Suppressor macrophage treated with lipopolysaccharide for 4 hours (primary cell): ENCODE data around the gene IQSEC3.
"Not testable (repeated sequence)": the region's sequence is repeated elsewhere in the genome, so short reads cannot be mapped to it uniquely, and the experiment has no call there.

Experiments used
- DNase-seq: peaks from one replicate; pipeline ENCODE4 v3.0.0-alpha.2; 2020

IQSEC3 gene

DNA sequence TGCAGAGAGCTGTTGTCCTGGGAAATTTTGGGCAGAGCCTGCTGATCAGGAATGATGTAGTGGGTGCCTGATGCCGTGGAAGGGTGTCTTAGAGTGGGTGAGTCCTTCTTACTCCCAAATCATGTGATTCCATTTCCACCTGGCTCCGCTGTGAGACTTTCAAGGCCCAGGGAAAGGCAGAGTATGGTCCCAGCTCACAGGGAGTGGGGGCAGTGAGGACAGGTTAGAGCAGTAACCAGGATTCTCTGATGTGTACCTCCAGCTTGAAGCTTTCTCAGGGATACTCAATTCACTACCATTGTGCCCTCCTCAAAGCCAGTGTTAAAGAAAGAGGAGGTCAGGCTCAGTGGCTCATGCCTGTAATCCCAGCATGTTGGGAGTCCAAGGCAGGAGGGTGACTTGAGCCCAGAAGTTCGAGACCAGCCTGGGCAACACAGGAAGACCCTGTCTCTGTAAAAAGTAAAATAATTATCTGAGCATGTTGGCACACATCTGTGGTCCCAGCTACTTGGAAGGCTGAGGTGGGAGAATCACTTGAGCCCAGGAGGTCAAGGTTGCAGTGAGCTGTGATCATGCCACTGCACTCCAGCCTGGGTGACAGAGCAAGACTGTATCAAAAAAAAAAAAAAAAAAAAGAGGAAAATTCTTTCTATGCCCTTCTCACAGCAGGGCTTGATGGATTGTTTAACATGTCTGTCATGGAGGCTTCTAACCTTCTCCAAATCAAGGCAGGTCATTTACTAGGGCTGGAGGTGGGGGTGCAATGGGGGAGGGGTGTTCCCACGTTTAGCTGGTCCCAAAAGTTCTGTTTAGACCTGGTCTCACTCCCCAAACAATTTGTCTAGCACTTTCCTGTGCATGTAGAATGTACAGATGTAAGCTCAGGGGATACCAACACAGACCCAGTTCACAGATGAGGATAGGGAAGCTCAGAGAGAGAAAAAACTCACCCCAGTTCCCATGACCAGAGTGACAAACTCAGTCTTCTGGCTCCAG lies 12.5 kb upstream of the IQSEC3 start:
- DNase-seq: no peak

DNA sequence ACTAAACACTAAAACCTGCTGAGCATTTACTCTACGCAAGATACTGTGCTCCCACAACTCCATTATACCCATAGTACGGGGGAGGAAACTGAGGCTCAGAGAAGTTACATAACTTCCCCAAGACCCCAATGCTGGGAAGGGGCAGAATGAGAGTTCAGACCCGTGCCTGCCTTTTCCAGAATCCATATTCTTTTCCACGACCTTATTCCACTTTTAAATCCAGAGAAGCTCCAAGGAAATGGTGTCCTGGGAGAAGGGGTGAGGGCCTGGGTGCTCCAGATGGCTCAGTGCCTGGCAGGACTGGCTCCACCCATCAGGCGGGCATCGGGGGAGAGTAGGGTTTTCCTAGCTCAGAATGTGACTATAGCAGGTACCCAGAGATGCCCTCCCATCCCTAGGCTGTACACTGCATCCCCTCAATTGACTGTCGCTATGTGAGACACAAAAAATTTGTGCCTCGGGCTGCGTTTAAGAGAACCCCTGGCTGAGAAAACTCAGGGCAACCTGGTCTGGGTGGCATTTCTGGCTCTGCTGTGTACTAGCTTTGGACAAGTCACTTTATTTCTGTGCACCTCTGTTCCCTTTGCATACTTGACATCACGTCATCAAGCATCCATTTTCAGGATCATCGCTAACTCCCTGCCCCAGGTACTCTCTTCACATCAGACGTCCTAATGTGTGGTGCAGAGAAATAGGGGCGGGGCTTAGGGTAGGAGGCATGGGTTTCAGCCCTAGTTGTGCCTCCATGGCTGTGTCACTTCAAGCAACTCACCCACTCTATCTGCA lies 11.6 kb upstream of the IQSEC3 start:
- DNase-seq: no peak

DNA sequence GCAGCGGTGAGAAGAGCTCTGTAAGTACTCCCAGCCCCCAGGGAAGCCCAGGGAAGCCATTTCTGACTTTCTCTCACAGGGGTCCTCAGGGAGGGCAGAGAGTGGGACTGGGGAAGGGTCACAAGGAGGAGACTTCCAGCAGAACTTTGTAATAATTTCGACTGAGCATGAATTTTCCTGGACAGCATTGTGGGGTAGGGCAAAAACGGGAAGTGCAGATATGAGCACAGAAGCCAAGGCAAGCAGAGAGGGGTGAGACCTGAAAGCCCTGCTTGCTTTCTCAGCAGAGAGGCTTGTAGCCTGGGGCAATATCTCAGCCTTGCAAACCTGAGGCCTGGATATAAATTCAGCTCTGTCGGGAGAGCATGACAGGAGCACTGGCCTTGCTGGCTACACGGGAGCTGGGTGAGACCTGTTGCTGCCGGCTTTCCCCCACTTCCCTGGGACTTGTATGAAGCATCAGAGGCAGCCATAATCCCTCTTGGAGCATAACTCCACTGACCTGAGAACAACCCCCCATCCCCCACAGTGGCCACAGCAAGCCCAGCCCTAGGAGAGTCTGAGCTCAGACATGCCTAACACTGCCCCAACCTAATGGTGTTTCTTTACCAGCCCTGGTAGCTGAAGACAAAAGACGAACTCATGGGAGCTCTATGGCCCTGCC lies 9.8 kb upstream of the IQSEC3 start:
- no peak for DNase-seq

DNA sequence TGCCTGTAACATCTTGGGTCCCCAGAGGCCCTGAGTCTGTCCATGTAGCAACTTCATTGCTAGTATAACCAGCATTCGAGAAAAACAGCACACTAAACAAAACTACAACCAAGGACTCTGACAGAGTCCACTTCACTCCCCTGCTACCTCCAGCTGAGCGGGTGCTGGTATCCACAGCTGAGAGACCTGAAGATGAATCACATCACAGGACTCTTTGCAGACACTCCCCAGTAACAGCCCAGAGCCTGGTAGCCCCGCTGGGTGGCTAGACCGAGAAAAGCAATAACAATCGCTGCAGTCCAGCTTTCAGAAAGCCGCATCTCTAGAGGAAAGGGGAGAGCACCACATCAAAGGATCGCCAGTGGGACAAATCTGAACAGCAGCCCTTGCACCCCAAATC lies 9.0 kb upstream of the IQSEC3 start:
- DNase-seq: no peak

DNA sequence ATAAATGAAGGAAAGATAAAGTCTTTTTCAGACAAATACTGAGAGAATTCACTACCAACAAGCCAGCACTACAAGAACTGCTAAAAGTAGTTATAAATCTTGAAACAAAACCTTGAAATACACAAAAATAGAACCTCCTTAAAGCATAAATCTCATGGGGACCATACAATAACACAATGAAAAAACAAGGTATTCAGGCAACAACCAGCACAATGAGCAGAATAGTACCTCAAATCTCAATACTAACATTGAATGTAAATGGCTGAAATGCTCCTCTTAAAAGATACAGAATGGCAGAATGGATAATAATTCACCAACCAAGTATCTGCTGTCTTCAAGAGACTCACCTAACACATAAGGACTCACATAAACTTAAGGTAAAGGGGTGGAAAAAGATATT lies 7.7 kb upstream of the IQSEC3 start:
- no peak for DNase-seq

DNA sequence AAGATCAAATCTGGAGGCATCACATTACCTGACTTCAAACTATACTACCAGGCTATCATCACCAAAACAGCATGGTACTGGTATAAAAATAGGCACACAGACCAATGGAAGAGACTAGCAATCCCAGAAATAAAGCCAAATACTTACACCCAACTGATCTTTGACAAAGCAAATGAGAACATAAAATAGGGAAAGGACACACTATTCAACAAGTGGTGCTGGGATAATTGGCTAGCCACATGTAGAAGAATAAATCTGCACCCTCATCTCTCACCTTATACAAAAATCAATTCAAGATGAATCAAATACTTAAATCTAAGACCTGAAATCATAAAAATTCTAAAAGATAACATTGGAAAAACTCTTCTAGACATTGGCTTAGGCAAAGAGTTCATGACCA lies 4.7 kb upstream of the IQSEC3 start:
- DNase-seq: not testable (repeated sequence)

DNA sequence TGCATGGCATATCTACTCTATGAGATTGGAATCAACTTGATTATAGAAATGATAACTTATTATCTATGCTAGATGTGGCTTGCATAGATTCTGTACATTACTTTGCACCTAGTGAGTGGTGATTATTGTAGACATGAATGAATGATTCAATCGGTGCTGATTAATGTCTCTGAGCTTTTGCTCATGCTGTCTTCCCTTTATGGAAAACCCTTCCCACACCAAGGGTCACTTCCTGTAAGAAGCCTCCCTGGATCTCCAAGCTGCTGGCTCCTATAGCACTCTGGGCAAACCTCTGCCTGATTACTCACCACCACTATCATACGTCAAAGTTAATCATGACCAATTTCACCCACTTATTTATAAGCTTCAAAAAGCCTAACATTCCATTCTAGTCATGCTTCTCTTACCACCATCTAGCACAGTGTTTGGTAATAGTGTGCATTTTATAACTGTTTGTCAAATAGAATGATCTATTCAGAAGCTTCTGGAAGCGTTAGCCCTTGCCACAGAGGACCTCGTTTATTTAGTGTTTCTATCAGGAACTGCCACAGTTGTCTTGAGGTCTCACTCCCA lies 990 bp upstream of the IQSEC3 start:
- DNase-seq: peak; percentile 53

DNA sequence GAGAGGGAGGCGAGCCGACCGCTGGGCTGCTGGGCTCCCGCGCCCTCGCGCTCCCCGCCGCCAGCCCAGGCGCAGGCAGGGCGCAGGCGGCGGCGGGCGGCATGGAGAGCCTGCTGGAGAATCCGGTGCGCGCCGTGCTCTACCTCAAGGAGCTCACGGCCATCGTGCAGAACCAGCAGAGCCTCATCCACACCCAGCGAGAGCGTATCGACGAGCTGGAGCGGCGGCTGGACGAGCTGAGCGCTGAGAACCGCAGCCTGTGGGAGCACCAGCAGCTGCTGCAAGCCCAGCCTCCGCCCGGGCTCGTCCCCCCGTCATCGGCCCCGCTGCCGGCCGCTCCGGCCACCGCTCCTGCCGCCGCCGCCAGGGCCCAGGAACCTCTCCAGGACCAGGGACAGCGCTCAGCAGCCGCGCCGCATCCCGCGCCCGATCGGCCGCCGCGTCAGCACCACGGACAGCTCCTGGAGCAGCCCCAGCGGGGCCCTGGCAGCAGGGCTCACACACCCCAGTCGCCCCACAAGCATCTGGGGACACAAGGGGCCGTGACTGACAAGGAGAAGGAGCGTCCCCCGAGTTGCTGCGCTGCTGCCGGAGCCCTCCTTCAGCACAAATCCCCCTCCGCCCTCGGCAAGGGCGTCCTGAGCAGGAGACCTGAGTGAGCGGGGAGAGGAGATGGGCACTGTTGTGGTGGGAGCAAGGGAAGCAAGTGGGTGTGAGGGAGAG lies 376 bp downstream of the IQSEC3 start:
- not testable (repeated sequence) for DNase-seq

DNA sequence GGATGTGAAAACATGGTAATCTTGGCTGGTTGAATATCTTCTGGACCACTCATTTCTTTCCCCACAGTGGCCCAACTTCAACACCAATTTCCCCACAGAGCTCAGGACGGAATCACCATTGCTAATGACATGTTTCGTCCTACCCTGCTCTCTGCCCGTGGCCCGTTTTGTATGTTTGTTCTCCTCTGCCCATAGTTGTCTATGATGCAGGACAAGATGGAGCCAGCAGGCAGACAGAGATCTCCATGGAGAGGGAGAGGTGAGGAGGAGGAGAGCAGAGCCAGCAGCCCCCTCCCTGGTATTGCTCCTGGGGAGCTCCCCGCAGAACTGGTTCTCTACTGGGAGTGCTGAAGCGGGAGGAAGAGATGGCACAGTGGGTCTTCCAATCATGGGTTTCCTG lies 3.1 kb downstream of the IQSEC3 start:
- DNase-seq: not testable (repeated sequence)

DNA sequence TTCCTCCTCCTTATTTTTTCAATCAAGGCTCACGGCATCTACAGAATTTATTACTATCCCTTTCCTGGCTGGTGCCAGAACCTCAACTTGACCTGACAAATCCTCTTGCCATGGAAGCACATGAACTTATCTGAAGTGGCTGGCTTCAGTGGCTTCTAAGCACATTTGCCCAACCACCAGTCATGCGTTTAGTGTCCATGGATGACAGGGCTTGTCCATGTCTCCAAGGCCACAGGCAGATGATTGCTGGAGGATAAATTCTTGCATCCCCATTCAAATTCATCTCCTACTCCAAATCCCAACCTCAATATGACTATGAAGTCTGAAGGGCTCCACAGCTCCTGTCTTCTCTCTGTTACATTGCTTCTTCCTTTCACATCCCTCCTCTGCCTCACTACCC lies 4.0 kb downstream of the IQSEC3 start:
- not testable (repeated sequence) for DNase-seq

DNA sequence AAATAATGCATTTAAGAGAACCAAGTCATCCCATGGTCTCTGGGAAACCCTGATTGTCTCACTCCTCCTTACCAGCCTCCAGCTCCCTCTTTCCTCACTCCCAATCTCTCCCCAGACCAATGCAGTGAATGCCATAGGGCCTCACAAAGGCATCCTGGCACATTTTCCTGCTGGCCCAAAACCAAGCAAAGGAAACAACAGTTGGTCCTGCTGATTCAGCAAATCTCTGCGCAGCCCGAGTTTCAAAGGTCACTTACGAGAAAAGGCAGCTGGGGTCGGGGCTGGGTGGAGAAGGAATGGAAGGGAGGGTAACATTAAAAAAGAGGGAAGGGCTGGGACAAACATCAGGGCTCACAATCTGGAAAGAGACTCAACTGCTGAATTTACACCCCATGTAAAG lies 5.5 kb downstream of the IQSEC3 start:
- DNase-seq: not testable (repeated sequence)

DNA sequence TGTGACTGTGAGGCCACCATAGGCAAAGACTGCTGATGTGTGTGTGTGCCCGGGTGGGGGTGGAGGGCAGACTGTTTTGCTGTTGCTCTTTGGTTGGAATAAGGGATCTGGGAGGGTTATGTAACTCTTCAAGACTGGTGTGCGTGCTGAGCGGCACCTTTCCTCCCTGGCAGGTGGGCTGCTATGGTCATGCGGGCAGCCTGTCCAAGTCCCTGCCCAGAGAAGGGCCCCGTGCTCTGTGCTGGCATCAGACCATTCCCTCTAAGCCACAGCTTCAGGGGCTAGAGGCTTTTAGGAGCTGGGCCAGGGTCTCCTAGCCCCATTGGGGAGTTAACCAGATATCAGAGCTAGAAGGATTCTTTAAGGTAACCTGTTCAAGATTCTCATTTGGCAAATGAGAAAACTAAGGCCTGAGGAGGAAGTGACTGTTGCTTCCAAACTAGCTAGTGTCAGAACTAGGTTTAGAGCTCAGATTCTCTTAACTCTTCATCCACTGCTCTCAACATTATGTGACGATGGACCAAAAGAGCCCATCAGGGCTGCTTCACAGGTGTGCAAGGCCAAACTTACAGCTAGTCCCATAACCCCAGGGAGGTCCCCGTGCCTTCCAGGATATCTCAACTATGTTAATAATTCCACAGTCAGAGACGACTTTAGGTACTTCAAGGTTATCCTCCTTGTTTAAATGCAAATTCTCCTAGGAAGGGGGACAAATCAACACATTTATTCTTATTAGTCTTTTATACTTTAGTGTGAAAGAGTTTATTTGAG lies 8.0 kb downstream of the IQSEC3 start:
- not testable (repeated sequence) for DNase-seq

DNA sequence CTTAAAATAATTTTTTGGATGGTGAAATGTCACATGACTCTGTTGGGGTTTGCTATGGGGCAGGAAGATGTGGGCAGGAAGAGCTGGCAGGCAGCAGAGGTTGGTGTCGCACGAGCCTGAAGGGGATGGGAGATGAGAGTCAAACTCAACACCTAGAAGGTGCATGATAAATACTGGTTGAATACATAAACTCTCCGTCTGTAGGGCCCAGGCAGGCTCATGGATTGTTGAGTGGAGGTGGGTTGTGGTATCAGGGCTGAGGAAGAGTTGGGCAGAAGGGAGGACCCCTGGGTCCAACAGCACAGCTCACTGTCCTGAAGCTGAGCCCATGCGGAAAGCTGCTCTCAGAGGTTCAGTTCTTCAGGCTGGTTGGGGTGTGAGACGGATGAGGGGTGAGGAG lies 9.0 kb downstream of the IQSEC3 start:
- not testable (repeated sequence) for DNase-seq

DNA sequence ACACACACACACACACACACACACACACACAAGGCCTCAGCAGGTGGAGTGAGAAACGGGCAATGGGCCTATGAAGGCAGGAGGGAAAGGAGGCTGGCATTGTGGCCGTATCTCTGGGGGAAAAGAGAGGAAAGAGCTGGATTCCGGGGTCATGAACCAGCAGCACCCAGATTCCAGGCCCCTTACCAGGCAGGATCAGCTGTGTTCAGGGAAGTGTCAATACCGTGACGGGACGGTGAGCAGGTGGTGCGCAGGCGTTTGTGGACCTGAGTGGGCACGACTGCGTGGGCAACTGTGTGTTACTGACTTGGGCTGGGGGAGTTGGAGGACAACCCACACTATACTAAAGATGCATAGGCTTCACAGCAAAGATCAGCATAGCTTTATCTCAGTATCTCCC lies 9.5 kb downstream of the IQSEC3 start:
- not testable (repeated sequence) for DNase-seq

DNA sequence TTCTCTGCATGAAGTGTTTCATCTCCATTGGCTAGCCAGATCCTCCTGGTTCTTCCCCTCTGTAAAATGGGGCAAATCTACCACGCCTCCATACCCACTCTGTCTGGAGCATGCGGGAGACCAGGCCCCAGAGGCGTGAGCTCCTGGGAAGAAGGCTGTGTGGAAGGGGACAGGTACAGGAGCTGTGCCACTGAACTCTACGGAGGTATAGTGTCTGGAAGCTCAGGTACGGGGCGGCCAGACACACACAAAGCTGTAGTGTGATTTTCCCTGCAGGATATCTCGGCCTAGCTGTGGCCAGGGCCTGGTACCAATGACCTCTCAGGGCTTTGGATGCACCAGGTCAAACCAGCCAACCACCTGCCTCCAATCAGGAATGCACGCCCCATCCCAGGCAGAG lies 10.0 kb downstream of the IQSEC3 start:
- not testable (repeated sequence) for DNase-seq

DNA sequence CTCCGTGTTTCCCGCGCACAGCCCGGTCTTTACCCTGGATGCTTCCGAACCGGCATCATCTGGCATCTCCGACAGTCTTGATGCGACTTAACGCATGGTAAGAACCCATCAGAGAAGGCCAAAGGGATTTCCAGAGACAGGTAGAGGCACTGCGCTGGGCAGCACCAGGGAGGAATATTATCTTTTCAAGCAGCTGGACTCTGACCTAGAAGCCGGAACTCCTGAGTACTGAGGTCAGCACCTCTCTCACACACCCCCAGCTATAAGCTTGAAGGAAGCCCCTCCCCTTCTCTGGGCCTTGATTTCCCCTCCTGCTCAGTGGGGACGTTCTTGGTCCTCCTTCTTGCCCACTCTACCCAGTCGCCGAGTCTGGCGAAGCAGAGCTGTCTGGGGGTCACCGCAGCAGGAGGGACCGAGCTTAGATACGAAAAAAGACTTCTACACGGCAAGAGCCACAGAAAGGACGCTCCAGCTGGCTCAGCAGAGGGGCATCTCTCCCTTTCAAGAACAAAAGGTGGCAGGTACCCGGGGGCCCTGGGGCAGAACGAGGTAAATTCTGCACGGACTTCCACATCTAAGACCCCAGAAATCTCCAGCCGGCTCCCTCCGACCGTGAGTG lies 10.6 kb downstream of the IQSEC3 start:
- DNase-seq: not testable (repeated sequence)

DNA sequence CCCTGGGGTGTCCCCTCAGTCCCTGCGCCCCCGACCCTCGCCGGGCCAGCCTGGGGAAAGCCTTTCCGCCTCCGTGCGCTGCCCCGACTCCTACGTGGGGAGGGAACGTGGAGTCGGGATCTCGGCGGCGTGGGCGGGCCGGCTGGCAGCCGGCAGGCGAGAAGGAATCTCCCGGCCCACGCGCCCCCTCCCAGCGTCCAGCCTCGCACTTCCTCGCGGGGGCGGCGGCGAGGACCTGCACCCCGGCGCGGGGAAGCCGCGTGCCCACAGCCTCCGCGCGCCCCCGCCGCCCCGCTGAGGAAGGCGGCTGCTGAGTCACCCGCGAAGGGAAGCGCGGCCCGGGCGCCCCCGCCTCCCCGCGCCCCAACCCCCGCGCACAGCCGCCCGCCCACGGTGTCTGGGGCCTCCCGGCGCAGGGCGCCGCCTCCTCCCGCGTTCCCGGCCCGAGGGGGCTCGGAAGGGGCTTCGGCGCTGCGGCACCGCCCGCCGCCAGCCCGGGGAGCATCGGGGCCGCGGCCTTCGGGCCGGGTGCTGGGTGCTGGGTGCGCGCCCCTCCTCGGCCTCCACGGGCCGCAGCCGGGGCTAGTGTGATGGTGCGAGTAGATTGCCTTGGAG lies 11.3 kb downstream of the IQSEC3 start:
- DNase-seq: not testable (repeated sequence)

DNA sequence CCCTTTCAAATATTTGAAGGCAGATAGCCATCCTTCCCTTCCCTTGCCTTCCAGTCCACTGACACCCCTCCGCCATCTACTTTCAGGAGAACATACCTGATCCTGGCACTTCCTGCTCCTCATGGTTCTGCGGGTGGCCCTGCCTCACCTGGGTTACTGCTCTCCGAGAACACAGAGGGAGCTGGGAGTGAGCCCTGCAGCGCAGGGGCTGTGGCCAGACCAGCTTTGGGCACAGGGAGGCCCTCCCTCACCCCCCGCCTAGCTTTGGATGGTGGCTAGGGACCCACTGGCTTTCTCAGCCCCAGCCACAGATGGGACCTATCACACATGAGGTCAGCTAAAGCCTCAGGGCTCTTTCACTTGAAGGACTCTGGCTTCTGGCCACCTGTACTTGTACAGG lies 12.4 kb downstream of the IQSEC3 start:
- DNase-seq: no peak

DNA sequence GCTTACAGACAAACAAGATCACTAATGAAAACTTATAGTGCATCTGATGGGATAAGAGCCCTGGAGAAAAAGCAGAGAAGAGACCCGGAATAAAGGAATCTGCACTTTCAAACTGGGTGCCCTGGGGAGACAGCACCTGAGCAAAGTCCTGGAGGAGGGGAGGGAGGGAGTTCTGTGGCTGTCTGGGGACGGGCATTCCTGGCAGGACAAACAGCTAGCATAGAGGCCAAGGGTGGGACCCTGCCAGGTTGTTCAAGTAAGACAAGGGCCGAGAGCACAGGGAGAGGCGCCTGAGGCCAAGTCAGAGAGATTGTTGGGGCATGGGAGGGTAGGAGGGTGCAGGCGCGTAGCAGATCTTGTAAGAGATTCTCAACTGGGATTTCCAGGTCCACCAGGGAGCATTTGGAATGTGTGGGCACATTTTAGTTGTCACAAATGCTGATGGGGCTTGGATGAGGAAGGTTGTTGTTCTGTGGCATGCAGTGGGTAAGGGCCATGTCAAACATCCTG lies 14.2 kb downstream of the IQSEC3 start:
- no peak for DNase-seq

DNA sequence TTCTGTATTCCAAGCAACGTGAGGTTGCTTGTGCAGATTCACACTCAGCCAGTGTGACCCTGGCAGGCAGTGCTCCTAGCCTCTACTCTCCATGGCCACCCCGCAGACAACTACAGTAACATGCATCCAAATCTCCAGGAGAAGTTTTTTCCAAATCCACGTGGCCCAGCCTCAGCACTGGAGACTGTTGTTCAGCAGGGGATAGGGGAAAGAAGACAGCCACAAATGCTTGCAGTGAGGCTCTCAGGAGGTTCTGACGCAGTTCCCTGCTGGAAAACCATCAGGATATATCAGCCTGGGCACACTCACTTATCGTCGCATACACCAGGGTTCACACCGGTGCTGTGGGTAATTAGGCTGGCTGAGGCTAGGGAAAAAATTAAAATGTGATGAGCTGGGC lies 16.2 kb downstream of the IQSEC3 start:
- DNase-seq: no peak
